Spleen (tissue), 7 donors: ENCODE measurements around the gene ARSI.

Source experiments
- CTCF ChIP-seq, 11 experiments: fragments of 200-600 bp in 7 of 11; fragments of 450-650 bp in 4 of 11; sonication (generic) in 4 of 11; IDR thresholded peaks in 8 of 11; conservative IDR thresholded peaks in 3 of 11; 1 replicate in 7 of 11; 2 replicates in 4 of 11; pipeline versions ENCODE4 v1.4.0 to v1.8.0; 2016 to 2021; ENCODE audit warnings: antibody characterized with exemption in 11 of 11, inconsistent platforms in 4 of 11, mild to moderate bottlenecking in 1 of 11
- POLR2A ChIP-seq, 3 donors: fragments of 450-650 bp; IDR thresholded peaks; one replicate each; pipeline ENCODE4 v1.5.1; 2017; ENCODE audit warnings: antibody characterized with exemption in 3 of 3, mild to moderate bottlenecking in 1 of 3
- donor health status: DM: no; HTN: no; CAD: no; lungs with moderate emphysema.
- donor health status: DM: no; HTN: no; CAD: no.
- donor health status: DM: no; HTN: no; CAD: no.

DNA sequence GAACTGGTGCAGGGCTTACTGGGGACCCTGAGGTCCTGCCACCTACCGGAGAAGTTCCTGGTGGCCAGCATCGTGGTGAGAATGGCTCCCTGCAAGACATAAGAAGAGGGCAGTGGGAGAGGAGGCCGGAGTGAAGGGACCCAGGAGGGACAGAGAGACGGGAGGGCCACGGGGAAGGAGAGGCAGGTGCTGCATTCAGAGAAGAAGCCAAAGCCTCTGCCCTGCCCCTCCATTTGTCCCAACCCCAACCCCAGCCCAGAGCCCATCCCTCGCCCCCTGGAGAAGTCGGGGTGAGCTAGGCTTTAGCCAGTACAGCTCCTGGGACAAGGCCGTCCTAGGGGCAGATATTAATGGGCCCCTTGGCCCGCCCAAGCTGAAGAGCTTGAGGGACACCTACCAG lies 55.0 kb downstream of the ARSI start:
- TF ChIP-seq CTCF (IDR thresholded peaks at IDR 0.05 in 8 of 11, conservative IDR thresholded peaks at IDR 0.05 in 3 of 11) (no peak), POLR2A (IDR thresholded peaks at IDR 0.05) (no peak)
